ENCODE data around the gene CELF5. TPM values are rescaled to one million over a fixed set of nuclear protein-coding genes. Genes with fewer than 3 reads are reported as not detected.
"Not testable (repeated sequence)": the region's sequence is repeated elsewhere in the genome, so short reads cannot be mapped to it uniquely, and the experiment has no call there.

CELF5 gene
- total and polyA plus RNA-seq, 7 donors = under 0.01 to 1.1 (median 0.37) TPM; not detected in 1

DNA sequence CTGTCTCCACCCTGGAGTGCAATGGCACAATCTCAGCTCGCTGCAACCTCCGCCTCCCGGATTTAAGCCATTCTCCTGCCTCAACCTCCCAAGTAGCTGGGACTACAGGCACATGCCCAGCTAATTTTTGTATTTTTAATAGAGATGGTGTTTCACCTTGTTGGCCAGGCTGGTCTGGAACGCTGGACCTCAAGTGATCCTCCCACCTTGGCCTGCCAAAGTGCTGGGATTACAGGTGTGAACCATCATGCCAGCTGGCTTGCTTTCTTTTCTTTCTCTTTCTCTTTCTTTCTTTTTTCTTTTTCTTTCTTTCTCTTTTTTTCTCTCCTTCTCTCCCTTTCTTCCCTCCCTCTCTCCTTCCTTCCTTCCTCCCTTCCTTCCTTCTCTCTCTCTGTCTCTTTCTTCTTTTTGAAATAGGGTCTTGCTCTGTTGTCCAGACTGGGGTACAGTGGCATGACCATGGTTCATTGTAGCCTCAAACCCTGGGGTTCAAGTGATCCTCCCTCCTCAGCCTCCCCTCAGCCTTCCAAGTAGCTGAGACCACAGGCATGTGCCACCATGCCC is 108.6 kb downstream of the CELF5 start:
- Histone ChIP-seq H3K4me1 (peaks cover 0 to 50% (median 46%) of the 10 kb centered on the region in 4 donors), H3K9me3 (no peaks in the 10 kb centered on the region), H3K27me3 (no peaks in the 10 kb centered on the region), H3K27ac (peak overlapping the region; percentile 93 to 99 (median 97)), H3K36me3 (no peaks in the 10 kb centered on the region), H3K4me3 (no peak overlapping the region)
- no peak for DNase-seq
- TF ChIP-seq POLR2AphosphoS5 (IDR thresholded peaks at IDR 0.05) (no peak), EP300 (IDR thresholded peaks at IDR 0.05) (no peak), POLR2A (IDR thresholded peaks at IDR 0.05) (no peak)
- TF ChIP-seq, protein P1, sequence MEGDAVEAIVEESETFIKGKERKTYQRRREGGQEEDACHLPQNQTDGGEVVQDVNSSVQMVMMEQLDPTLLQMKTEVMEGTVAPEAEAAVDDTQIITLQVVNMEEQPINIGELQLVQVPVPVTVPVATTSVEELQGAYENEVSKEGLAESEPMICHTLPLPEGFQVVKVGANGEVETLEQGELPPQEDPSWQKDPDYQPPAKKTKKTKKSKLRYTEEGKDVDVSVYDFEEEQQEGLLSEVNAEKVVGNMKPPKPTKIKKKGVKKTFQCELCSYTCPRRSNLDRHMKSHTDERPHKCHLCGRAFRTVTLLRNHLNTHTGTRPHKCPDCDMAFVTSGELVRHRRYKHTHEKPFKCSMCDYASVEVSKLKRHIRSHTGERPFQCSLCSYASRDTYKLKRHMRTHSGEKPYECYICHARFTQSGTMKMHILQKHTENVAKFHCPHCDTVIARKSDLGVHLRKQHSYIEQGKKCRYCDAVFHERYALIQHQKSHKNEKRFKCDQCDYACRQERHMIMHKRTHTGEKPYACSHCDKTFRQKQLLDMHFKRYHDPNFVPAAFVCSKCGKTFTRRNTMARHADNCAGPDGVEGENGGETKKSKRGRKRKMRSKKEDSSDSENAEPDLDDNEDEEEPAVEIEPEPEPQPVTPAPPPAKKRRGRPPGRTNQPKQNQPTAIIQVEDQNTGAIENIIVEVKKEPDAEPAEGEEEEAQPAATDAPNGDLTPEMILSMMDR (IDR thresholded peaks at IDR 0.05) = no peak
- WGBS, 2 donors = 74 to 81% methylated on average over 4 of the region's 4 CpGs
- intact Hi-C loops (cut with DNase I) = no loop called here

DNA sequence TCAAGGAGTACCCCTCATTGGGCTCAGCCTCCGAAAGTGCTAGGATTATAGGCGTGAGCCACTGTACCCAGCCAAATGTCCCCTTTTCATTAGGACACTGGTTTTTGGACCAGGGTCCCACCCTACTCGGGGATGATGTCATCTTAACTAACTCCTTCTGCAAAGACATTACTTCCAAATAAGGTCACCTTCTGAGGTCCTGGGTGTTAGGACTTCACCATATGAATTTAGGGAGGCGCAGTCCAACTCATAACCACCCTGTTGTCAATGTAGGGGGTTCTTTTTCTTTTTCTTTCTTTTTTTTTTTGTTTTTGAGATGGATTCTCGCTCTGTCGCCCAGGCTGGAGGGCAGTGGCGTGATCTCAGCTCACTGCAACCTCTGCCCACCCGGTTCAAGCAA is 109.2 kb downstream of the CELF5 start:
- TF ChIP-seq POLR2A (IDR thresholded peaks at IDR 0.05) (no peak), EP300 (IDR thresholded peaks at IDR 0.05) (no peak), POLR2AphosphoS5 (IDR thresholded peaks at IDR 0.05) (no peak)
- TF ChIP-seq, protein P1 (IDR thresholded peaks at IDR 0.05) = no peak
- Histone ChIP-seq H3K27ac (peak overlapping the region; percentile 93 to 99 (median 97)), H3K36me3 (no peaks in the 10 kb centered on the region), H3K9me3 (no peaks in the 10 kb centered on the region), H3K4me3 (no peak overlapping the region), H3K27me3 (no peaks in the 10 kb centered on the region), H3K4me1 (peaks cover 0 to 56% (median 51%) of the 10 kb centered on the region in 4 donors)
- intact Hi-C loops (cut with DNase I) = no loop called here
- DNase-seq = no peak
- WGBS, 2 donors = 87% methylated on average over 8 of the region's 8 CpGs

DNA sequence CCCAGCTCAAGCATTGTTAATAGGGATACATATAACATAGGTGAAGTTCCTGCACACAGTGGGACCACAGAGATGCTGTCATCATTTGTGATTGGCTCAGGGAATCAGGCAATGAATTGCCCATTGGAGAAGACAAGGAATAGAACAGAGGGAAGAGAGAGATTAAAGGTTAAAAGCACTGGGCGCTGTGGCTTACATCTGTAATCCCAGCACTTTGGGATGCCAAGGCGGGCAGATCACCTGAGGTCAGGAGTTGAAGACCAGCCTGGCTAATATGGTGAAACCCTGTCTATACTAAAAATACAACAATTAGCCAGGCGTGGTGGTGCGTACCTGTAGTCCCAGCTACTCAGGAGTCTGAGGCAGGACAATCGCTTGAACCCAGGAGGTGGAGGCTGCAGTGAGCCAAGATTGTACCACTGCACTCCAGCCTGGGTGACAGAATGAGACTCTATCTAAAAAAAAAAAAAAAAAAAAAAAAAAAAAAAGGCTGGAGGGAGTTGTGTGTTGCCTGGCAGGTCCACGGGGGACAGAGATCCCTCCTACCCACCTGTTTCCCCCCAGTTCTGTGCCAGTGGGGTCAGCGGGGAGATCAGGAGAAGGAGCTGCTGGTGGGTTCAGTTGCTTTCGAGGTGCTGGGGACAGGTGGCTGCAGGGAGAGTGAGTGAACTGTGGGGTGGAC is 110.4 kb downstream of the CELF5 start:
- Histone ChIP-seq H3K27ac (peak overlapping the region; percentile 93 to 99 (median 97)), H3K4me1 (peaks cover 0 to 64% (median 58%) of the 10 kb centered on the region in 4 donors)
- not testable (repeated sequence) for H3K4me3 ChIP-seq, DNase-seq, H3K36me3 ChIP-seq, H3K27me3 ChIP-seq, H3K9me3 ChIP-seq
- intact Hi-C loops (cut with DNase I) = loop anchor here (5.0 kb wide), 1 partner anchor 42 kb away; no protein-coding TSS in a partner anchor
- WGBS, 2 donors = 52 to 78% methylated on average over 8 of the region's 8 CpGs

GRCh38 chr19:3335431-3336350 is 111.2 kb downstream of the CELF5 start:
- DNase-seq = peak; percentile 93
- Histone ChIP-seq H3K9me3 (no peaks in the 10 kb centered on the region), H3K4me1 (peaks cover 0 to 64% (median 58%) of the 10 kb centered on the region in 4 donors), H3K4me3 (no peak overlapping the region), H3K27me3 (no peaks in the 10 kb centered on the region), H3K27ac (peak overlapping the region; percentile 93 to 99 (median 97)), H3K36me3 (no peaks in the 10 kb centered on the region)
- TF ChIP-seq EP300 (IDR thresholded peaks at IDR 0.05) (peak in 1 of 4 donors; percentile 9), POLR2AphosphoS5 (IDR thresholded peaks at IDR 0.05) (peak in 3 of 4 donors; percentile 42 to 72 (median 47)), POLR2A (IDR thresholded peaks at IDR 0.05) (no peak)
- WGBS, 2 donors = 53 to 76% methylated on average over 15 of the region's 15 CpGs
- intact Hi-C loops (cut with DNase I) = loop anchor here (1.0 to 5.0 kb wide), 4 partner anchors 23 to 93 kb away; no protein-coding TSS in a partner anchor

DNA sequence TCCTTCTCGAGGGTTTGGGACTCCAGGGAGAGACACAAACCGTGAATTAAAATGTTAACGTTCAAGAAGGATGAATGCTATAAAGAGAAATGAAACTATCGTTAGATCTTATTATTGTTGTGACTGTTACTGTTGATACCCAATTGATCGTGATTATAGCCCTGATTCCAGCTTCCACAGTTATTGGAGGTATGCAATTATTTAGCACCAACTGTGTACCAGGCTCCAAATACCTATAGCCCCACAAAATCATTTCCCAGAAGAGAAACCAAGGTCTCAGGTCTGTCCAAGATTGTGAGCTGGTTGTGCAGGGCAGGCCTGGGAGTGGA is 111.9 kb downstream of the CELF5 start:
- Histone ChIP-seq H3K4me1 (peaks cover 0 to 64% (median 58%) of the 10 kb centered on the region in 4 donors), H3K27ac (peak overlapping the region; percentile 93 to 99 (median 97)), H3K9me3 (no peaks in the 10 kb centered on the region), H3K4me3 (no peak overlapping the region), H3K36me3 (no peaks in the 10 kb centered on the region), H3K27me3 (no peaks in the 10 kb centered on the region)
- WGBS, 2 donors = 10 to 45% methylated on average over 5 of the region's 5 CpGs
- intact Hi-C loops (cut with DNase I) = loop anchor here (1.0 to 5.0 kb wide), 4 partner anchors 22 to 92 kb away; no protein-coding TSS in a partner anchor
- TF ChIP-seq POLR2A (IDR thresholded peaks at IDR 0.05) (no peak), POLR2AphosphoS5 (IDR thresholded peaks at IDR 0.05) (no peak), EP300 (IDR thresholded peaks at IDR 0.05) (no peak)
- TF ChIP-seq, protein P1 (IDR thresholded peaks at IDR 0.05) = no peak
- DNase-seq = no peak

Data from sigmoid colon (tissue), 7 donors.